ENCODE measurements around the gene HPCAL1.
"Not testable (repeated sequence)": the region's sequence is repeated elsewhere in the genome, so short reads cannot be mapped to it uniquely, and the experiment has no call there.

The HPCAL1 gene

DNA sequence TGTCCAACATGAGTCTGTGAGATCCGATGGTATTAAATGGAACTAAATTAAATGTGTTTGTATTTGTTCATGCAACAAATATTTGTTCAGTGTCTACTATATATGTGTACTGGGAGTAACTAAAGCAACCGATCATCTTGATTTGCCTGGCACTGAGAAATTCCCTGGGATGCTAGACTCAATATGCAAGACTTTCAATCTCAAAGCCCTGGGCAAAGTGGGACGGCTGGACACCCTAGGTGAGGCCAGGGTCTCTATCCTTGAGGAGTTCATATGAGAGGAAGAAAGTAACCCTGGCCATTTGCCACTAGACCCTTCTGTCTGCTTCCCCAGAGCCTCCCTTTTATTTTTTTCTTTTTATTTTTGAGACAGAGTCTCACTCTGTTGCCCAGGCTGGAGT lies 44.0 kb upstream of the HPCAL1 start:
- Histone ChIP-seq H3K79me2 (ENCODE audit: control insufficient read depth, low read length) (no peaks in the 10 kb centered on the region), H3K27ac (ENCODE audit: low read depth, low read length) (no peak overlapping the region)
- TF ChIP-seq, protein P1, sequence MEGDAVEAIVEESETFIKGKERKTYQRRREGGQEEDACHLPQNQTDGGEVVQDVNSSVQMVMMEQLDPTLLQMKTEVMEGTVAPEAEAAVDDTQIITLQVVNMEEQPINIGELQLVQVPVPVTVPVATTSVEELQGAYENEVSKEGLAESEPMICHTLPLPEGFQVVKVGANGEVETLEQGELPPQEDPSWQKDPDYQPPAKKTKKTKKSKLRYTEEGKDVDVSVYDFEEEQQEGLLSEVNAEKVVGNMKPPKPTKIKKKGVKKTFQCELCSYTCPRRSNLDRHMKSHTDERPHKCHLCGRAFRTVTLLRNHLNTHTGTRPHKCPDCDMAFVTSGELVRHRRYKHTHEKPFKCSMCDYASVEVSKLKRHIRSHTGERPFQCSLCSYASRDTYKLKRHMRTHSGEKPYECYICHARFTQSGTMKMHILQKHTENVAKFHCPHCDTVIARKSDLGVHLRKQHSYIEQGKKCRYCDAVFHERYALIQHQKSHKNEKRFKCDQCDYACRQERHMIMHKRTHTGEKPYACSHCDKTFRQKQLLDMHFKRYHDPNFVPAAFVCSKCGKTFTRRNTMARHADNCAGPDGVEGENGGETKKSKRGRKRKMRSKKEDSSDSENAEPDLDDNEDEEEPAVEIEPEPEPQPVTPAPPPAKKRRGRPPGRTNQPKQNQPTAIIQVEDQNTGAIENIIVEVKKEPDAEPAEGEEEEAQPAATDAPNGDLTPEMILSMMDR (IDR thresholded peaks at IDR 0.05; ENCODE audit: low read depth, low read length, poor library complexity, severe bottlenecking), result no peak
- TF ChIP-seq EZH2phosphoT487 (IDR thresholded peaks at IDR 0.05; ENCODE audit: borderline replicate concordance, low read length), result no peak

DNA sequence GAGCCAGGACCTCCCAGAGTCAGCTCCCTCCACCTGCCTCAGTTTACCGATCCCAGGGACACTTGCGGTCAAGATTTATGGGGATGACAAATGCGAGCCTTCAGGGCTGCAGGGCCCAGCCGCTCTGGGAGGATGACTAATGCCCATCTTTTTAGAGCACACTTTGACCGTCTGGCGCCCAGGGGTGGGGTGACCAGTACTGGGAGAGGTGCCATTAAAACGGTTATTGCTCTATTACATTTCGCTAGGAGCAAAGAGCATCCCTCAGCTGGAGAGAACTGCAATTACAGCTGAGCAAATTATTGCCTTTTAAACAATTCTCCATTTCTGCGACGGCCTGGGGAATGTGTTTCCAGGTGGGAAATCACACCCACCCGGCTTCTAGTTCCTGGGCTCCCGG lies 42.6 kb upstream of the HPCAL1 start:
- Histone ChIP-seq H3K4me3 (ENCODE audit: low read length) (no peak overlapping the region), H4K20me1 (ENCODE audit: control insufficient read depth, insufficient read depth, low read depth, low read length) (no peaks in the 10 kb centered on the region), H3K4me1 (ENCODE audit: control insufficient read depth, low read length) (no peaks in the 10 kb centered on the region), H3K4me2 (ENCODE audit: low read length) (no peak overlapping the region), H3K27me3 (ENCODE audit: control insufficient read depth, low read length) (peaks cover 9% of the 10 kb centered on the region), H3K9me3 (ENCODE audit: control insufficient read depth, insufficient read depth, low read length) (no peaks in the 10 kb centered on the region), H3F3A (ENCODE audit: control insufficient read depth, insufficient read depth) (no peaks in the 10 kb centered on the region), H3K9me2 (replicated peaks; ENCODE audit: control insufficient read depth, low read length) (no peaks in the 10 kb centered on the region), H3K27ac (ENCODE audit: low read depth, low read length) (no peak overlapping the region), H3K36me3 (ENCODE audit: control insufficient read depth, low read length) (no peaks in the 10 kb centered on the region), H3K79me2 (ENCODE audit: control insufficient read depth, low read length) (no peaks in the 10 kb centered on the region)
- TF ChIP-seq, protein P1 (IDR thresholded peaks at IDR 0.05; ENCODE audit: low read depth, low read length, poor library complexity, severe bottlenecking), result no peak
- TF ChIP-seq EZH2phosphoT487 (IDR thresholded peaks at IDR 0.05; ENCODE audit: borderline replicate concordance, low read length), result no peak

More for the DNA sequence above, 44.0 kb upstream of the HPCAL1 start:
- no peaks in the 10 kb centered on the region for H3K36me3 ChIP-seq (ENCODE audit: control insufficient read depth, low read length)
- no peak overlapping the region for H3K4me2 ChIP-seq (ENCODE audit: low read length)
- no peaks in the 10 kb centered on the region for H3F3A ChIP-seq (ENCODE audit: control insufficient read depth, insufficient read depth)
- no peaks in the 10 kb centered on the region for H3K9me3 ChIP-seq (ENCODE audit: control insufficient read depth, insufficient read depth, low read length)
- H4K20me1 ChIP-seq (ENCODE audit: control insufficient read depth, insufficient read depth, low read depth, low read length), result no peaks in the 10 kb centered on the region
- H3K9me2 ChIP-seq (replicated peaks; ENCODE audit: control insufficient read depth, low read length), result no peaks in the 10 kb centered on the region
- no peaks in the 10 kb centered on the region for H3K4me1 ChIP-seq (ENCODE audit: control insufficient read depth, low read length)
- H3K4me3 ChIP-seq (ENCODE audit: low read length), result no peak overlapping the region
- peaks cover 9% of the 10 kb centered on the region for H3K27me3 ChIP-seq (ENCODE audit: control insufficient read depth, low read length)

DNA sequence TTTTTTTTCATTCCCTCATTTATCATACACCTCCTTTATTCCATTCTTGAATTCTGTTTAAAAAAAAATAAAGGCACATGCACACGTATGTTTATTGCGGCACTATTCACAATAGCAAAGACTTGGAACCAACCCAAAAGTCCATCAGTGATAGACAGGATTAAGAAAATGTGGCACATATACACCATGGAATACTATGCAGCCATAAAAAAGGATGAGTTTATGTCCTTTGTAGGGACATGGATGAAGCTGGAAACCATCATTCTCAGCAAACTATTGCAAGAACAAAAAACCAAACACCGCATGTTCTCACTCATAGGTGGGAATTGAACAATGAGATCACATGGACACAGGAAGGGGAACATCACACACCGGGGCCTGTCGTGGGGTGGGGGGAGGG lies 39.2 kb upstream of the HPCAL1 start:
- not testable (repeated sequence) for H4K20me1 ChIP-seq (ENCODE audit: control insufficient read depth, insufficient read depth, low read depth, low read length); H3K36me3 ChIP-seq (ENCODE audit: control insufficient read depth, low read length); H3K9me2 ChIP-seq (replicated peaks; ENCODE audit: control insufficient read depth, low read length); H3K79me2 ChIP-seq (ENCODE audit: control insufficient read depth, low read length); H3K4me3 ChIP-seq (ENCODE audit: low read length); H3F3A ChIP-seq (ENCODE audit: control insufficient read depth, insufficient read depth); H3K4me1 ChIP-seq (ENCODE audit: control insufficient read depth, low read length); H3K27ac ChIP-seq (ENCODE audit: low read depth, low read length); H3K9me3 ChIP-seq (ENCODE audit: control insufficient read depth, insufficient read depth, low read length); H3K4me2 ChIP-seq (ENCODE audit: low read length); H3K27me3 ChIP-seq (ENCODE audit: control insufficient read depth, low read length)

DNA sequence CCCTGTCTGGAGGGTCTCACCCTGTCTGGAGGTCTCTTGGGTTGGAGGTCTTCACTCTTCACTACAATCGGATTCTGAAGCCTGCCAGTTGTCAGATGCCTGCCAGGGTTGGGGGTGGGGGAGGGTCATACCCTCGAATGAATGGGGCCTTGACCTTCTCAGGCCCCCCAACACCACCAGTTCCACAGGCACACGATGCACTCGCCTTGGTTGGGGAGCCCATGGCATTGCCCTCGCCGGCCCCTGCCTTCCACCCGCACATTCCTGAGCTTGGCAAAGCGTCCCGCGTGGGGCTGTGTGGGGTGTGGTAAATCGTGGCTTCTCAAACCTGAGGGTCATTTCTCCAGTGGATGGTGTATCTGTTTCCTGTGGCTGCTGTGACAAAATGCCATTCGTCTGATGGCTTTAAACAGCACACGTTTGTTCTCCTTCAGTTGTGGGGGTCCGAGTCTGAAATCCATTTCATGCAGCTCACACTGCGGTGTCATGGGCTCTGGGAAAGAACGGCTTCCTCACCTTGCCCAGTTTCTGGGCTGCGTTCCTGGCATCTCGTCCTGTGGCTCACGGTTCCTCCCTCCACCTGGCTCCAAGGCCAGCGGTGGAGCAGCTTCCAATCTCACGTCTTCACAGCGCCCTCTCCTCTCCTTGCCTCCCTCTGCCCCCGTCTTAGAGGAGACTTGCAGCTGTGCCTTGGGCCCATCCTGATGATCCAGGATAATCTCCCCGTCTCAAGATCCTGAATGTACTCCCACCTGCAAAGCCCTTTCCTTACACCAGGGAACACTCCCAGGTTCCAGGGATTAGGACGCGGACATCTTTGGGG lies 38.0 kb upstream of the HPCAL1 start:
- no peaks in the 10 kb centered on the region for H3F3A ChIP-seq (ENCODE audit: control insufficient read depth, insufficient read depth)
- no peaks in the 10 kb centered on the region for H3K9me2 ChIP-seq (replicated peaks; ENCODE audit: control insufficient read depth, low read length)
- peaks cover 9% of the 10 kb centered on the region for H3K27me3 ChIP-seq (ENCODE audit: control insufficient read depth, low read length)
- H3K27ac ChIP-seq (ENCODE audit: low read depth, low read length), result no peak overlapping the region
- no peaks in the 10 kb centered on the region for H3K4me1 ChIP-seq (ENCODE audit: control insufficient read depth, low read length)
- H3K4me3 ChIP-seq (ENCODE audit: low read length), result no peak overlapping the region
- no peaks in the 10 kb centered on the region for H3K9me3 ChIP-seq (ENCODE audit: control insufficient read depth, insufficient read depth, low read length)
- no peaks in the 10 kb centered on the region for H3K36me3 ChIP-seq (ENCODE audit: control insufficient read depth, low read length)
- no peaks in the 10 kb centered on the region for H4K20me1 ChIP-seq (ENCODE audit: control insufficient read depth, insufficient read depth, low read depth, low read length)
- no peaks in the 10 kb centered on the region for H3K79me2 ChIP-seq (ENCODE audit: control insufficient read depth, low read length)
- H3K4me2 ChIP-seq (ENCODE audit: low read length), result no peak overlapping the region
- TF ChIP-seq, protein P1 (IDR thresholded peaks at IDR 0.05; ENCODE audit: low read depth, low read length, poor library complexity, severe bottlenecking), result no peak
- no peak for TF ChIP-seq EZH2phosphoT487 (IDR thresholded peaks at IDR 0.05; ENCODE audit: borderline replicate concordance, low read length)
